GM18519 (cell line): Measurements from ENCODE around the gene MAD1L1.
"Not testable (repeated sequence)": the region's sequence is repeated elsewhere in the genome, so short reads cannot be mapped to it uniquely, and the experiment has no call there.

Experiments
- ATAC-seq: cut with Tn5 transposase; IDR thresholded peaks from one replicate; pipeline ENCODE4 v1.9.1; 2021; ENCODE audit warnings: mild to moderate bottlenecking, moderate library complexity; ENCODE audit not compliant: unreplicated experiment, low FRiP score

The MAD1L1 gene

DNA sequence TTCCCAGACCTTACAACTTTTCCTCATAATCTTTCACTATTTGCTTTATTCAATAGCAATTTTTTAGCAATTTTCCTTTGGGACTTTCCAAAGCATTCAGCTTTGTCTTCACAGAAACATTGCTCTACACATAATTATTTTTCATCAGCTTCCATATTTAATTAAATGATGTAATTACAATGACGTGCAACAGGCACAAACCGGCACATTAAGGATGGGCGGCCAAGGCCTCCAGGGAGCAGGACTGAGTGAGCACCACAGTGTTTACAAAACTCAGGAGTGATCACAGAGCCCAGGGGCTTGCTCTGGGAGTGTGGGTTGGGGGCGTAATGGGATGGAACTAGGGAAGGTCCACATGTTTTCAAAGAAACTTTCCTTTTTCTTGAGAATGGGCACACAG is 69.8 kb downstream of the MAD1L1 start:
- ATAC-seq: no peak

DNA sequence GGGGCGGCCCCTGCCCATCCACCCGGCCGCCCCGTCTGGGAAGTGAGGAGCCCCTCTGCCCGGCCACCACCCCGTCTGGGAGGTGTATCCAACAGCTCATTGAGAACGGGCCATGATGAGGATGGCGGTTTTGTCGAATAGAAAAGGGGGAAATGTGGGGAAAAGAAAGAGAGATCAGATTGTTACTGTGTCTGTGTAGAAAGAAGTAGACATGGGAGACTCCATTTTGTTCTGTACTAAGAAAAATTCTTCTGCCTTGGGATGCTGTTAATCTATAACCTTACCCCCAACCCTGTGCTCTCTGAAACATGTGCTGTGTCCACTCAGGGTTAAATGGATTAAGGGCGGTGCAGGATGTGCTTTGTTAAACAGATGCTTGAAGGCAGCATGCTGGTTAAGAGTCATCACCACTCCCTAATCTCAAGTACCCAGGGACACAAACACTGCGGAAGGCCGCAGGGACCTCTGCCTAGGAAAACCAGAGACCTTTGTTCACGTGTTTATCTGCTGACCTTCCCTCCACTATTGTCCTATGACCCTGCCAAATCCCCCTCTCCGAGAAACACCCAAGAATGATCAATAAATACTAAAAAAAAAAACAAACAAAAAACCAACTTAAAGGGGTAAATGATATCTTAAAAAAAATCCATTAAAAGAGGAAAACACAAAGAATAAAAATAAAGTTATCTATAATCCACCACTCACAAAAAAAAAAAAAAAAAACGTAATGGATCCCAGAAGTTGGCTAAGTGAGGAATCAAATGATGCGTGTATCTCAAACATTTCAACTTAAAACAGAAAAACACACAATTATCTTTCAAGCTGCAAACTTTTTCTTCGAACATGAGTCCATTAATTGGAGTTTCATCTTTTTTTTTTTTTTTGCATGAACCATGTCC is 70.5 kb downstream of the MAD1L1 start:
- not testable (repeated sequence) for ATAC-seq

DNA sequence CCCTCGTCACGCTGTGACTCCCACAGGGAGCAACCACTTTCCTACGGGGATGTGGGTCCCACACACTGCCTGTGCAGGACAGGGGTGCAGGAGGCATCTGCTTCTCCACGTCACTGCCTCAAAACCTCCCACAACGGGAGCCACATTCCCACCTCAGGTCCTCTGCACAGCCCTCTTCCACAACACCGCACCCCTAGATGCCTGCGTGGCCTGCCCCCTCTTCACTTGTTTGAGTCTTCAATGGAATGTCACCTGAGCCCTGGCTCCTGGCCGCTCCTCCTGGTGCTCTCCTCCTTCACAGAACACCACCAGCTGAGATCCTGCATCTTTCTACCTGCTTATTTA is 73.6 kb downstream of the MAD1L1 start:
- no peak for ATAC-seq

DNA sequence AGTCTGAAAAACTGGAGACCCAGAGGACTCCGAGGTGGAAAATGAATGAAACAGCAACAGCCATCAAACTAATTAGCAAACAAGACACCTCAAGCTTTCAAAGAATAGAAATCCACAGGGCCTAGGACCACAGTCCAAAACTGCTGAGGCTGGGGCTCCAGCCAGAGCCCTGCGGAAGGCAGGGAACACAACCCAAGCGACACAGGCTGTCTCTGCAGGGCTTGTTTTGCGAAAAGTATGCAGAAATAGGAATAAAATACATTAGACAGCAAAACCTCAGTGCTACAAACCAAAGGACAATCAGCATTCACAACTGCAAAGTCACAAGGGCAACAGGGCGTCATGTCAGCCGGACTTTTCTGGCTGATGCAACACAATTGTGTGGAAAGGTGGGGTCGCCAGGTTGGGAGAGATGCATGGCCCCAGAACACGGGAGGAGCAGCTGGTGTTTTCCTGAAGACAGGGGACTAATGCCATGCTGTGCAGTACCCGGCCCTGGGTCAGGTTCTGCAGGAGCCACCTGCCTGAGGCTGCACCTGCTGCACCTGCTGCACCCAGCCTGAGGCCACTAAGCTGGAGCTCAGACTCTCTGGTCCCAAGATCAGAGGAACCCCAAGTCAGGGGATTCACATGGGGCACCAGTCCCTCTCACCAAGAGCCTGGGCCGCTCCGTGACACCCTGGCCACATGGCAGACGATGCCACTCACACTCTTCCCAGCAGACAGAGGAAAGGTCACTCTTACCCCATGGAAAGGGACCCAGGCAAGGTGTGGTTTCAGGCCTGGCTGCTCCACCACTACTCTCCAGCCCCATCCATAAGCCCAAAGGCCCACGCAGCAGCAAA is 74.2 kb downstream of the MAD1L1 start:
- no peak for ATAC-seq

DNA sequence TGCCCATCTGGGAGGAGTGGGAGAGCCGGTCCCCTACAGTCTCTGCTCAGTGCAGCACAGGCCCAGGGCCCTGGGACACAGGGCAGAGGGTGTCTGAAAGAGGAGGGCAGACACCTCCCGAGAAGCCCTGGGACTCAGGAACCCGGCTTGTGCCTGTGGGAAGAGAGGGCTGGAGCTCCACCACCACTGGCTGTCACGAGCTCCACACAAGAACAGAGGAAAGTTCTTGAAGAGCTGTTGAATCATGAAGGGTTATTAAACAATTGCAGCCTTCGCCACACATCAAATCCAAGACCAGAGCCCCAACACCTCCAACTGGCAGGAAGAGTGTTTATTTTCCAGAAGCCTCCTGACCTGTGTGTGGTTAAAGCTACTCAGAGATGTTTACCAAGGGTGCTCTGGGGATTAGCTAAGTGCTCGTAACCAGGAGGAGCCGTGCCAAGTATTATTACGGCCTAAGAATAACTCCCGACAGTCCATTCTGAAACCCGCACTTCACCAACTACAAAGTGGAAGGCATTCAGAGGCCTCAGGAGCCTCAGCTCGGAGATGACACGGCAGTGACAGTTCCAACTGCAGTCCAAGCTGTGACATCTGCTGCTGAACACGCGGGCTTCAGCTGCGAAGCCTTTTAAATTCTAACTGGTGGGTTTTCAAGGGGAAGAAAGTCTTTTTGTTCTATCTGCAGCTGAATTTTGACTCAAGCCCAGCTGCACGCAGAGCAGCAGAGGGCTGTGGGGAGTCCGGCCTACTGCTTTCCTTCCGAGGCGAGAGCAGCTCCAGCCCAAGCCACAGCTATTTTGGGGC is 75.1 kb downstream of the MAD1L1 start:
- no peak for ATAC-seq

DNA sequence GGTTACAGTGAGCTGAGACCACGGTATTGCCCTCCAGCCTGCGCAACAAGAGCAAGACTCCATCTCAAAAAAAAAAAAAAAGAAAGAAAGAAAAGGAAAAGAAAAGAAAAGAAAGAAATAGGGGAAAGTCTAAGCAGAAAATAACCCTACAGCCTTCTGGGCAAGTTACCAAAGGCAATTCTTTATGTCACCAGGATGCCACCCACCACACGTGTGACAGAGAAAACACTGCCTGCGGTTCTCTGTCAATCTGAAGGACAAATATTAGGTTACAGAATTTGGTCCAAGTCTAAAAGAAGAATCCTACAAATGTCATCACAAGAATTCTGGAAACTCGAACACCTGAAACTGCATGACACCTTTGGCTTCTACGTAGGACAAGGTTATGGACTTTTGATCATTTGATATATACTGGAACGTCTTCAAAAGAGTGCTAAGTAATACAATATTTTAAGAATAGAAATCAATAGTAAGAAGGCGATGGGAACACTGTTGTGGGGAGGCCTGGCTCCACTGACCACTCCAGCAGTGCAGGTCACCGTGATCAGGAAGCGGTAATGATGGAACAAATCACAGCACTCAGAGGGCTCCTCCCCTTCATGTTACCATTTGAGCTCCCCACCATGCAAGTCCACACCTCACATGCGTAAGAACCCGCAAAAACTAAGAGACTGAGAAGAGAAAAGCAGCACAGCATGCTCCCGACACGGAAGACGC is 75.8 kb downstream of the MAD1L1 start:
- no peak for ATAC-seq

DNA sequence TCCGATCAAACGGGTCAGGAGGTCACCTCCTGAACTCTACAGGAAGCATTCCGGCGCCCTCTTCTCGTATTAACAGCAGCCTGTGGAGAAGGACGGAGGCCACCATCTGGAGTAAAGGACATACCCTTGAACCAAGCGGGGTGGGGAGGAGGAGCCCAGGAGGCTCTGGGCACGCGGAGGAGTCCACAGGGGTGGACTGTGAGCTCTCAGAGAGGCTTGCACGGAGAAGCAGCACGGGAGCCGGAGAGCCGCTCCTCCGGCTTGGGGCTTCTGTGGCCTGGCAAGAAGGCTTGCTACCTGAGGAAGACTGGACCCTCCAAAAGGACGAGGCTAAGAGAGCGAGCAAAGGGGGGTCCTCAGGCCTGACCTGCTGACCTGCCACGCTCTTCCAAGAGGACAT is 77.9 kb downstream of the MAD1L1 start:
- ATAC-seq: no peak

DNA sequence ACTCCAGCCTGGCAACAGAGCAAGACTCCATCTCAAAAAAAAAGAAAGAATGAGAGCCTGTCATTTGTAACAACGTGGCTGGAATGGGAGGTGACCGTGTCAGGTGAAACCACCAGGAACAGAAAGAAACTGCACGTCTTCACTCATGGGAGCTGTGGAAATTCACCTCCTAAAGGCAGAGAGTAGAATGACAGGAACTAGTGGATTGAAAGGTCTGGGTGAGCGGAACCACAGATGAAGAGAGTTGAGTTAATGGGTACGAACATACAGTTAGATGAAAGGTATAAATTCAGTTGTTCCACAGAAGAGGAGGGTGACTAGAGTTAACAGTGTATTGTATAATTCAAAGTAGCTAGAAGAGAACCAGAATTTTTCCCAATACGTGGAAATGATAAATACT is 78.6 kb downstream of the MAD1L1 start:
- no peak for ATAC-seq

DNA sequence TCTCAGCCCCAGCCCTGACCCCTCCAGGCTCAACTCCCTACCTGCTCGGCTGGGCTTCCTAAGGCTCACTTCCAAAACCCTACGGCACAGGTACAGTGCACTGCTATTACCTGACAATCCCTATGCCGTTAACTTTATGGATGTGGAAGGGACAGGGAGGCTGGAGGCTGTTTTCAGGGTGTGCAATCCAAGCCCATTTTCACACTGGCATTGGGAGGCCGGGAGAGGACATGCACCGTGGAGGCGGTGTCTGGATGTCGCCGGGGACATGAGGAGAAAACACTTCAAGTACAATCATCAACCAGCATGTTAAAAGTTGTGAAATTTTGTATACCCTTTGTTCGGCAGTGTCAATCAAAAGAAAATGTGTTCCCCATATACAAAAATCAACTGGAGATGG is 80.1 kb downstream of the MAD1L1 start:
- no peak for ATAC-seq

DNA sequence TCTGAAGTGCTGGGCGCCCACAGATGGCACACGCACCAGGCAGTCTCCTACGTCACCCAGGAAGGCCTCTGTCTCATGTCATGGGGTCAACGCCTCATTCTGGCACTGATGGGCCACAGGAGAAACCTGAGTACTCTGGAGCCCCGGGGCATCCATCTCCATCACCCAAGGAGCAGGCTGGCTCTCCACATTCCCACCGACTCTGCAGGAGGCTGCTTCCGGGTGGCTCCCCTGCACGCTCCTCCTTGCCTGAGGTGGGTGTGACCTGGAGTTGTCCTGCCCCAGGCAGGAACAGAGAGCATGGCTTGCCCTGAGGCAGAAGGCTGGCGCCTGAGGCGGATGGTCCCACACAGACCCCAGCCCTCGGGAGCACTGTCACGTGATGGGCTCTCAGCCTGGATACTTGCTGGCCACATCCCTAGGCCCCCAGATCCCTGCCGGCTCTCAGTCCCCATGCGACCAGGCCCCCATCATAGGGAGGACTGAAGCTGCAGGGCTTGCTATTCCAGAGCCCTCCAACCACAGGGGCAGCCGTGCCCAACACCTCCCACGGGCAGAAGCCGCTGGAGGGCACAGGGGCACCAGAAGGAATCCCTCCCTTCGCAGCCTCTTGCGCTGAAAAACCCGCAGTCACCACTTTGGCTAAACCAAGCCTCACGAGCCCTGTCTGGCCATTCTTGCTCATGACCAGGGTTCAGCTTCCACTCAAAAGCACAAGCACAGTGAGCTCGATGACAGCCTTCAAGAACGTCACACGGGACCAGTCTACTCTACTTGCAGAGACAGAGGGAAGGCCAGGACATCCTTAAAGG is 80.7 kb downstream of the MAD1L1 start:
- ATAC-seq: no peak

DNA sequence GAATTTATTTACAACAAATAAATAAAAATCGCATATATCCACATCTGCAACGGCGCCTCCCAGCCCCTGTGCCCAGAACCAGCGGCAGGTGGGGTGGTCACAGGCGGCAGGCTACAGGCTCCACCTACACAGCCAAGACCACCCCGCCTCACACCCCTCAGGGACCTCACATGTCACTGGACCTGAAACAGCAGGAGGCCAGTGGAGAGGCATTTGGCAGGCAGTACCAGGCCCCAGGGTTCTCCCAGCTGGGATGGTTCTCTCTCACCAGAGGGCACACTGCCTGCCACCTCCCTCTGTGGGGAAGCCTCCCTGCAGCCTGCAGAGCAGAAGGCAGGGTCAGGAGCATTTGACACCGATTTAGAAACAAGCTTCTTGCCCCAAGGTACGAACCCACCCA is 81.5 kb downstream of the MAD1L1 start:
- no peak for ATAC-seq

DNA sequence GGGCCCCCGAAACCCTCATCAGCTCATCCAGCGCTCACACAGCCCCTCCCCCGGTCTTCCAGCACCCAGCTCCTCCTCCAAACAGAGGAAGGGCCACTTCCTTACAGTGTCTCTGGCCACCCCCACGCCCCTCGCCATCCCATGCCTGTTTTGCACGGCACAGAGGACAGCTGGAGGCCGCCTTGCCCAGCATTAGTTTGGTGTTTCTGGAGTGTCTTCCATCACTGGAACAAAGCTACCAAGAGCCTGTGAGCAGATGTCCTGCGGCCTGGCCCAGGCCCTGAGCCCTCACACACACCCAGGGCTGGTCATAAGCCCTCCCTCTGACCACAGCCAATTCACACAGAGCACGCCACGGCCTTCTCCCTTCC is 82.3 kb downstream of the MAD1L1 start:
- ATAC-seq: no peak

DNA sequence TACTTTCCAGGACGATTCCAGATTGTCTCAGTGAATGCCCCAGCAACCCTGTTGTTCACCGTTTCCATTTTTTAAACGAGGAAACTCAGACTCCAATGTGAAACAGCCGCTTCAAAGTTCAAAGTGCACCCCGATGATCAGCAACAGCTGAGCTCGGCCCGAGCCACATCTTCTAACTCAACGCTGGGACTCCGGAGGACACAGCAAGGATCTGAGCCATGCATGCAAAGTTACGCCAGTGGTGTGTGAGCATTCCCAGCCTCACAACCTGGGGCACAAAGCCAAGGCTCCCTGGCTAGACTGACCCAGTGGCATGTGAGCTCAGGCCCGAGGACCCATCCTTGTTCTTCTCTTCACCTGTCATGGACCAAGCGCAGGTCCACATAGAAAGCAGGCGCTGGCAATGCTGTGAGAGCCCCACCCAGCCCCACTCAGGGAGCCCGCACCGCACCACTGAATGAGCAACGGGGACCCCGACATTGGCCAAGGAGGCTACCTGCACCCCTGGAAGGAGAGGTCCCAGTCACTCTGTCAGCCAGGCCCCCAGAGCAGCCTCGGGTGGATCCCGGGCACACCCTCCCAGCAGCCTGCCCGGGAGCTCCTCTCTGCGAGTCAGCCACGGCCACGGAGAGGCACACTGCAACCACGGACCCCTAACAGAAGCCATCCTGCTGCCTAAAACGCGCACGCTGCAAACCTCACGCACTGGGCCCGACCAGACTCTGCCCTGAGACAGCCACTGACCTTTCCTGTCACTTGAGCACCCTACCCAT is 82.9 kb downstream of the MAD1L1 start:
- ATAC-seq: no peak

DNA sequence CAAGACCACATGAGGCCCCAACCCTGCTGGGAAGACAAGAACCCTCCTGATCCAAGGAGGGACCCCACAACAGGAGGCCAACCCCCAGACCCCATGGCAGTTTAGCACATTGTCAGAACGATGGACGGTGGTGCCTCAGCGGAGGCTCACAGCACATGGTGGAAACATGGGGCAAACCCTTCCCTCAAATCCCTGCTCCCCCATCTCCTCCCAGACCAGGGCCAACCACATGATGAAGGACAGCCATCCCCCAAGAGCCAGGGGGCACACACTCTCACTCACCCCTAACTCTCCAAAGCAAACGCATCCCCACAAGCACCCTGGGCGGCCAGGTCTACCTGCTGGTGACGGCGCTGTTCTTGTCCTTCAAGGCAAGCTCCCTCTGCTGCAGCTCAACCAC is 83.9 kb downstream of the MAD1L1 start:
- ATAC-seq: no peak

DNA sequence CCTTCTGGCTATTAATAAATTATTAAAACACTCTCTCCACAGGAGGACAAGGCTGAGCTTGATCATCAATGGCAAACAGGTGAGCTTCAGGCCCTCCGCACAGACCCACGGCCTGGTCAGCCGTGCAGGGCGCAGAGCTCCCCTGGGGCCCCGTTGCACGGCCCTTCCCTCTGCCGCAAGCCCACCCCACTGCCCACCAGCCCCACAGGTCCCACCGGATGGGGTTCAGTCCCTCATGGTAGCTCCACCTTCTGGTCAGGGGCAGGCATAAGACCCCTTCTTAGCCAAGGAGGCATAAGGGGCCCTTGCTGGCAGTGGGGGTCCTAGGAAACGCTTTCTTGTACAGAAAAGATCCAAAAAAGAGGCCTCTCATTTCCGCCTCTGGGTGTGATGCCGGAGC is 84.6 kb downstream of the MAD1L1 start:
- ATAC-seq: no peak

DNA sequence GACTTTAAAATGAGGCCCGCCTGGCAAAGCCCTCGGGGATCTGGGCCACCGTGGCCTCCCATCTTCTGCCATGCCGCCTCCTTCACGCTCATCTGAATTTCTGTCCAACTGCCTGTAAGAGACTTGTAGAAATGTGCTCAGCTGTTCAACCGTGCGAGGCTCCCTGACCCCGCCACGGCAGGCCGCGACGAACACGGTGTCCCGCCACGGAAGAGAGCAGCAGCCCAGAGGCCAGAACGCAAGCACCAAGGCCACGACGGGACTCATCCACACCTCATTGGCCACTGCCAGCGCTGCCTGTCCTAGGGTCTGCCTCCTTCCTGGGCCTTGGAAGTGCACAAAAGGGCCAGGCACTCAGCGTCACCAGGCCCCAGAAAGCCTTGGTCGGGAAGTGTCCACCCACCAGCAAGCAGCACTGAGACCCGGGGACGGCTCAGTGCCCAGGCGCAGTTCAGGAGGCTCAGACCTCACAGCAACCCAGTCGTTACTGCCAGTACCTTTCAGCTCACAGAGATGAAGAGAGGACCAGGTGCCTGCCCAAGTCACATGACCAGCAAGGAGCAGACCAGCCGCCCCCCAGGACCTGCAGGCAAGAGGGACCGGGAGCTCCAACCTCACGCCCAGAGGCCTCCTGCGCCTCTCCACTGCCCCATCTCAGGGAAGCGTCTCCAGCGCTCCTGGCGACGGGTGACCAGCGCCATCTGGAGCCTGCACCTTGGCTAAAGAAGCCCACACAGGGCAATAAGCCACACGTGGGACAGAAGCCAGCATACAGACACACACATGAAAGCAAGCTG is 85.9 kb downstream of the MAD1L1 start:
- no peak for ATAC-seq

DNA sequence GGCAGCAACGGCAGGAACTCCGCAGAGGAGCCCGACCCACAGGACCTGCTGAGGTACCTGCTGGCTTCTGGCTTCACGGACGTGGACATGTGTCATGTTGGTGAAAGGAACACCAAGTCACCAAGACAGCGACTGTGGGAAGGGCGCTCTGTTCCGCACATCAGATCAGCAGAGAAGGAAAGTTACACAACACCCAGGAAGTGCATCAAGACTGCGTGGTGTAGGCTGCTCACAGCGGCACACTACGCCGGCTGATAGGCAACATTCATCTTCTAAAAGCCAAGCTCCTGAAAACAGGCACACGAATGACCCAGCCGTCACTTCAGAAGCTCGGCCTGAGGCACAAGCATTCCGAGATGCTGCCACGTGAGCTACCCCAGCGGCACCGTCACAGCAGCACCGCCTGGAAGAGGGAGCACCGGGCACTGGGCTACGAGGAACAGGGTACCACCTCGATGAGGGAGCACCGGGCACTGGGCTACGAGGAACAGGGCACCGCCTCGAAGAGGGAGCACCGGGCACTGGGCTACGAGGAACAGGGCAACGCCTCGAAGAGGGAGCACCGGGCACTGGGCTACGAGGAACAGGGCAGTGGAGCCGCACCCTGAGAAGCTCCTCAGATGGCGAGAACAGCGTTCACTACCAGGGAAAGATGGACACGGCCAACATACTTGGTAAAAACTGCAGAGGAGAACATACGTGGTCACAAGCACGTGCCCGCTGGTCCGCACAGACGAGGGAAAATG is 86.7 kb downstream of the MAD1L1 start:
- ATAC-seq: no peak
